ENCODE measurements around the gene HEXA. TPM values are rescaled to one million over a fixed set of nuclear protein-coding genes. Genes with fewer than 3 reads are reported as not detected.

The HEXA gene
- total and polyA plus RNA-seq, 4 donors: 38.1 to 69.0 (median 52.7) TPM

DNA sequence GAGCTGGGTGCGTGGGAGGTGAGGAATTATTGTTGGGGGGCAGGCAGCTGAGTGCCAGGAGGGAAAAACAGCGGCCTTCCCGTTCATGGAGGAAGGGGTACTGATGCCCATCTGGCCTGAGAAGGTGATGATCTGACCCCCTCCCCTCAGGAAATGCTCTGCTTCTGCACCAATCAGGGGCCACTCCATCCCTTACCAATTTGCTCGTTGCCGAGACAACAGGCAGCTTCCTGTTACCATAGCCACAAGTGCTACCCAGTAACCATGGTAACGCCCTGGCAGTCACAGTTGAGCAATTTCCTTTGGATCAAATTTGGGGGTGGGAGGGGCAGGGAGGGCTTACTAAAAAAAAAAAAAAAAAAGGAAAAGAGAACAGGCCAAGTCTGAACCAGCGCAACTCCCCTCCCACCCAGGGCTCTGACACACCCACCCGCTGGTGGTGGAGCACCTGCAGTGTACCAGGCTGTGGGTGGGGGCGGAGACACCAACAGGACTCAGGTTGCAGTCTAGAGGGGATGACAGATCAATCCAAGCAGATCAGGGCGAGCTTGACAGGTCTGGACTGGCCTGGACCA lies 69.5 kb downstream of the HEXA start (continued):
- TF ChIP-seq ZBTB33 (IDR thresholded peaks at IDR 0.05) (no peak), CTCF (IDR thresholded peaks at IDR 0.05; ENCODE audit: low read depth, low read length, missing input control) (no peak), MAX (IDR thresholded peaks at IDR 0.05) (no peak), RAD21 (IDR thresholded peaks at IDR 0.05) (no peak), JUND (IDR thresholded peaks at IDR 0.05) (no peak)

DNA sequence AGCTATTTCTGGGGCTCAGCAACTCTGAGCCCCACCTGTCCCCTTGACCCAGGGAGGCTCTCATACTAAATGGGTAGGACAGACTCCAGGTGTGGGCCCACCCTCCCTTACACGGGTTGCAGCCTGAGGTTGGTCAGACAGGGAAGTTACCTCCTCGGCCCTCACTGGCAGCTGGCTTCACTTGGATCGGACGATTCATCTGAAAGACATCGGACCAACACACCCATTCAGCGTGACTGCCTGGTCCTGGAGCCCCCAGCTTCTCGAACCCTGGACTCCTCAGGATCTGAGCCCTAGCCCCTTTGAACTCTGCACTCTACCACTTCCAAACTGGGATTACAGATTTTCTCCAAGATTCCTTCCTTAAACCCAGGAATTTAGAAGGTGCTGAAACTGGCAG lies 71.2 kb downstream of the HEXA start:
- Histone ChIP-seq H3K27me3 (ENCODE audit: control insufficient read depth in 4 of 4, insufficient read depth in 4 of 4, low read length in 3 of 4) (no peaks in the 10 kb centered on the region), H3K4me1 (ENCODE audit: control insufficient read depth in 4 of 4, insufficient read depth in 4 of 4, low read length in 3 of 4) (no peaks in the 10 kb centered on the region), H3K4me3 (ENCODE audit: low read depth in 1 of 3, low read length in 3 of 3) (no peak overlapping the region), H3K27ac (ENCODE audit: low read depth in 1 of 2, low read length in 2 of 2) (no peak overlapping the region), H3K36me3 (ENCODE audit: control insufficient read depth in 4 of 4, insufficient read depth in 3 of 4, low read depth in 1 of 4, low read length in 3 of 4) (no peaks in the 10 kb centered on the region), H3K9ac (ENCODE audit: low read depth in 1 of 2, low read length in 2 of 2) (no peak overlapping the region), H3K9me3 (ENCODE audit: control insufficient read depth in 4 of 4, low read length in 3 of 4) (no peaks in the 10 kb centered on the region)
- 92% methylated on average over 7 of the region's 7 CpGs for WGBS
- no peak for DNase-seq (ENCODE audit: low spot score)
- TF ChIP-seq ZBTB33 (IDR thresholded peaks at IDR 0.05): no peak
- TF ChIP-seq, protein P1, sequence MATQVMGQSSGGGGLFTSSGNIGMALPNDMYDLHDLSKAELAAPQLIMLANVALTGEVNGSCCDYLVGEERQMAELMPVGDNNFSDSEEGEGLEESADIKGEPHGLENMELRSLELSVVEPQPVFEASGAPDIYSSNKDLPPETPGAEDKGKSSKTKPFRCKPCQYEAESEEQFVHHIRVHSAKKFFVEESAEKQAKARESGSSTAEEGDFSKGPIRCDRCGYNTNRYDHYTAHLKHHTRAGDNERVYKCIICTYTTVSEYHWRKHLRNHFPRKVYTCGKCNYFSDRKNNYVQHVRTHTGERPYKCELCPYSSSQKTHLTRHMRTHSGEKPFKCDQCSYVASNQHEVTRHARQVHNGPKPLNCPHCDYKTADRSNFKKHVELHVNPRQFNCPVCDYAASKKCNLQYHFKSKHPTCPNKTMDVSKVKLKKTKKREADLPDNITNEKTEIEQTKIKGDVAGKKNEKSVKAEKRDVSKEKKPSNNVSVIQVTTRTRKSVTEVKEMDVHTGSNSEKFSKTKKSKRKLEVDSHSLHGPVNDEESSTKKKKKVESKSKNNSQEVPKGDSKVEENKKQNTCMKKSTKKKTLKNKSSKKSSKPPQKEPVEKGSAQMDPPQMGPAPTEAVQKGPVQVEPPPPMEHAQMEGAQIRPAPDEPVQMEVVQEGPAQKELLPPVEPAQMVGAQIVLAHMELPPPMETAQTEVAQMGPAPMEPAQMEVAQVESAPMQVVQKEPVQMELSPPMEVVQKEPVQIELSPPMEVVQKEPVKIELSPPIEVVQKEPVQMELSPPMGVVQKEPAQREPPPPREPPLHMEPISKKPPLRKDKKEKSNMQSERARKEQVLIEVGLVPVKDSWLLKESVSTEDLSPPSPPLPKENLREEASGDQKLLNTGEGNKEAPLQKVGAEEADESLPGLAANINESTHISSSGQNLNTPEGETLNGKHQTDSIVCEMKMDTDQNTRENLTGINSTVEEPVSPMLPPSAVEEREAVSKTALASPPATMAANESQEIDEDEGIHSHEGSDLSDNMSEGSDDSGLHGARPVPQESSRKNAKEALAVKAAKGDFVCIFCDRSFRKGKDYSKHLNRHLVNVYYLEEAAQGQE (IDR thresholded peaks at IDR 0.05): no peak
- TF ChIP-seq RXRA (IDR thresholded peaks at IDR 0.05): no peak
- TF ChIP-seq JUND (IDR thresholded peaks at IDR 0.05): no peak
- TF ChIP-seq YY1 (IDR thresholded peaks at IDR 0.05): no peak
- TF ChIP-seq EGR1 (IDR thresholded peaks at IDR 0.05; ENCODE audit: low read depth in 2 of 2): no peak
- TF ChIP-seq SP1 (IDR thresholded peaks at IDR 0.05): no peak
- TF ChIP-seq ATF3 (IDR thresholded peaks at IDR 0.05): no peak
- TF ChIP-seq RAD21 (IDR thresholded peaks at IDR 0.05): no peak
- TF ChIP-seq NR2F2 (IDR thresholded peaks at IDR 0.05): no peak
